ENCODE data around the gene TMEM127.

GRCh38 chr2:96204836-96205624, 60.8 kb downstream of the TMEM127 start:
- TF ChIP-seq EHMT2 (IDR thresholded peaks at IDR 0.05; ENCODE audit: low read depth) (no peak), BHLHE40 (IDR thresholded peaks at IDR 0.05; ENCODE audit: low read depth, low read length) (no peak), KDM5A (IDR thresholded peaks at IDR 0.05) (no peak), CTCF (IDR thresholded peaks at IDR 0.05) (no peak), RCOR1 (IDR thresholded peaks at IDR 0.05; ENCODE audit: low read depth, low read length) (no peak), ELK1 (IDR thresholded peaks at IDR 0.05; ENCODE audit: low read depth, low read length) (no peak), POLR2A (IDR thresholded peaks at IDR 0.05; ENCODE audit: low read length) (no peak), EHF (CRISPR knock-in tag; IDR thresholded peaks at IDR 0.05) (no peak), FOSL2 (IDR thresholded peaks at IDR 0.05) (no peak), FOSL2 (CRISPR knock-in tag; IDR thresholded peaks at IDR 0.05) (no peak)

Data from A549 (cell line).